Effector memory CD8-positive, alpha-beta T cell (primary cell): ENCODE measurements around the gene OR10H4.
"Not testable (repeated sequence)": the region's sequence is repeated elsewhere in the genome, so short reads cannot be mapped to it uniquely, and the experiment has no call there.

ENCODE experiments used
- ATAC-seq: fragments of 150-1000 bp; cut with Tn5 transposase; replicated peaks from 2 replicates; pipeline ENCODE4 v1.10.0; 2021; ENCODE audit warnings: mild to moderate bottlenecking, moderate library complexity
- DNase-seq, 3 experiments: peaks; one replicate each; pipeline ENCODE4 v3.0.0; 2021
- H3K27ac Mint-ChIP-seq, 2 donors: one replicate each; pipeline ENCODE4 v1.8.0; 2022; ENCODE audit warnings: mild to moderate bottlenecking in 2 of 2, mixed read lengths in 2 of 2, moderate library complexity in 2 of 2
- H3K27me3 Mint-ChIP-seq, 2 donors: one replicate each; pipeline ENCODE4 v1.8.0; 2022; ENCODE audit warnings: mixed read lengths in 2 of 2
- H3K36me3 Mint-ChIP-seq: one replicate; pipeline ENCODE4 v1.8.0; 2022; ENCODE audit warnings: mild to moderate bottlenecking, moderate library complexity, mixed read lengths; ENCODE audit not compliant: insufficient read depth
- H3K4me1 Mint-ChIP-seq, 2 donors: one replicate each; pipeline ENCODE4 v1.8.0; 2022; ENCODE audit warnings: low read depth in 2 of 2, mixed read lengths in 2 of 2
- H3K4me3 Mint-ChIP-seq, 2 donors: one replicate each; pipeline ENCODE4 v1.8.0; 2022; ENCODE audit warnings: mild to moderate bottlenecking in 2 of 2, mixed read lengths in 2 of 2, moderate library complexity in 2 of 2
- H3K9me3 Mint-ChIP-seq, 2 donors: one replicate each; pipeline ENCODE4 v1.8.0; 2022; ENCODE audit warnings: mixed read lengths in 2 of 2

Gene OR10H4

GRCh38 chr19:15971224-15971780 is 22.5 kb downstream of the OR10H4 start:
- DNase-seq, result no peak
- Mint-ChIP-seq H3K27ac (no peak overlapping the region), H3K9me3 (no peaks in the 10 kb centered on the region), H3K4me3 (no peak overlapping the region), H3K27me3 (peaks cover 50 to 65% of the 10 kb centered on the region in 2 donors), H3K36me3 (no peaks in the 10 kb centered on the region), H3K4me1 (no peaks in the 10 kb centered on the region)
- ATAC-seq, result no peak

DNA sequence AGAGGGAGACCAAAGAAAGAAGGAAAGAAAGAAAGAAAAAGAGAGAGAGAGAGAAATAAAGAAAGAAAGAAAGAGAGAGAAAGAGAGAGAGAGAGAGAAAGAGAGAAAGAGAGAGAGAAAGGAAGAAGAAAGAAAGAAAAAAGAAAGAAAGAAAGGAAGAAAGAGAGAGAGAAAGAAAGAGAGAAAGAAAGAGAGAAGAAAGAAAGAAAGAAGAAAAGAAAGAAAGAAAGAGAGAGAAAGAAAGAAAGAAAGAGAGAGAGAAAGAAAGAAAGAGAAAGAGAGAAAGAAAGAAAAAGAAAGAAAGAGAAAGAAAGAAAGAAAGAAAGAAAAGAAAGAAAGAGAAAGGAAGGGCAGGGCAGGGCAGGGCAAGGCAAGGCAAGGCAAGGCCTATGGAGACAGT is 23.2 kb downstream of the OR10H4 start:
- ATAC-seq, H3K4me1 Mint-ChIP-seq, DNase-seq, H3K27ac Mint-ChIP-seq, H3K9me3 Mint-ChIP-seq, H3K4me3 Mint-ChIP-seq, H3K36me3 Mint-ChIP-seq: not testable (repeated sequence)
- peaks cover 44 to 66% of the 10 kb centered on the region in 2 donors for H3K27me3 Mint-ChIP-seq

- no peaks in the 10 kb centered on the region for H3K4me1 Mint-ChIP-seq
- no peak overlapping the region for H3K4me3 Mint-ChIP-seq
- no peak overlapping the region for H3K27ac Mint-ChIP-seq
- DNase-seq, result no peak
- ATAC-seq, result no peak
- no peaks in the 10 kb centered on the region for H3K36me3 Mint-ChIP-seq
- H3K9me3 Mint-ChIP-seq, result no peaks in the 10 kb centered on the region
- H3K27me3 Mint-ChIP-seq, result peaks cover 54 to 78% of the 10 kb centered on the region in 2 donors
These were observed 26.0 kb downstream of the OR10H4 start for GRCh38 chr19:15974856-15975255.

GRCh38 chr19:15976836-15977689 is 28.3 kb downstream of the OR10H4 start:
- no peak overlapping the region for H3K4me3 Mint-ChIP-seq
- H3K36me3 Mint-ChIP-seq, result no peaks in the 10 kb centered on the region
- no peaks in the 10 kb centered on the region for H3K4me1 Mint-ChIP-seq
- H3K27ac Mint-ChIP-seq, result no peak overlapping the region
- DNase-seq (no peak), ATAC-seq (no peak)
- no peaks in the 10 kb centered on the region for H3K9me3 Mint-ChIP-seq
- peaks cover 46 to 67% of the 10 kb centered on the region in 2 donors for H3K27me3 Mint-ChIP-seq

DNA sequence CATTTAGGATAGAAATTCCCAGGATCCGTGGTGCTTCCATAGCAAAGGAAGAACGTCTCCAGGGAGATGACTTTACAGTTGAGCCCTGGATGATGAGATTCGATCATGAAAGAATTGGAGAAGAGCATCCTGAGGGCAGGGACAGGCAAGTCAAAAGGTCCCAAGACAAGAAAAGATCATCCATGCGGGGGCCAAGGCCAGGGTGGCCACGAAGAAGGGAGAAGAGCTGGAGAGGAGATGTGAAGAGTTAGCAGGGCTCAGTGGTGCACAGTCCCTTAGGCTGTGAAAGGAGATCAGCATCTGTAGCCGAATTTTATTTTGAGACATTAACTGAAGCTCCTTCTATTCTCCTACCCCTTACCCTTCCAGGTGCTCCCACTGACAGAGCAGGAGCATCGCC is 28.9 kb downstream of the OR10H4 start:
- no peak for DNase-seq
- ATAC-seq, result no peak
- H3K27me3 Mint-ChIP-seq, result peaks cover 41 to 61% of the 10 kb centered on the region in 2 donors
- H3K4me3 Mint-ChIP-seq, result no peak overlapping the region
- H3K4me1 Mint-ChIP-seq, result no peaks in the 10 kb centered on the region
- H3K9me3 Mint-ChIP-seq, result no peaks in the 10 kb centered on the region
- no peaks in the 10 kb centered on the region for H3K36me3 Mint-ChIP-seq
- no peak overlapping the region for H3K27ac Mint-ChIP-seq

- no peak for ATAC-seq
These were observed 30.5 kb downstream of the OR10H4 start for GRCh38 chr19:15979293-15979692.

DNA sequence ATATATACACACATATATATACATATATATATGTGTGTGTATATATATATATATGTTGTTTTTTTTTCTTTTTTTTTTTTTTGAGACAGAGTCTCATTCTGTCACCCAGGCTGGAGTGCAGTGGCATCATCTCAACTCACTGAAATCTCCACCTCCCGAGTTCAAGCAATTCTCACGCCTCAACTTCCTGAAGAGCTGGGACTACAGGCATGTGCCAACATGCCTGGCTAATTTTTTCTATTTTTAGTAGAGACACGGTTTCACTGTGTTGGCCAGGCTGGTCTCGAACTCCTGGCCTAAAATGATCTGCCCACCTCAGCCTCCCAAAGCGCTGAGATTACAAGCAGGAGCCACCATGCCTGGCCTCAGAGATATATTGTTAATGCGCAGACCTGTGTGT is 37.0 kb downstream of the OR10H4 start:
- H3K4me1 Mint-ChIP-seq, H3K4me3 Mint-ChIP-seq, H3K9me3 Mint-ChIP-seq, ATAC-seq, H3K36me3 Mint-ChIP-seq, H3K27ac Mint-ChIP-seq, DNase-seq: not testable (repeated sequence)
- H3K27me3 Mint-ChIP-seq, result peaks cover 32 to 45% of the 10 kb centered on the region in 2 donors

More at GRCh38 chr19:15979293-15979692, 30.5 kb downstream of the OR10H4 start:
- H3K4me3 Mint-ChIP-seq, result no peak overlapping the region
- no peaks in the 10 kb centered on the region for H3K9me3 Mint-ChIP-seq
- no peak for DNase-seq
- H3K27ac Mint-ChIP-seq, result no peak overlapping the region
- H3K4me1 Mint-ChIP-seq, result no peaks in the 10 kb centered on the region
- H3K36me3 Mint-ChIP-seq, result no peaks in the 10 kb centered on the region
- H3K27me3 Mint-ChIP-seq, result peaks cover 53 to 65% of the 10 kb centered on the region in 2 donors

DNA sequence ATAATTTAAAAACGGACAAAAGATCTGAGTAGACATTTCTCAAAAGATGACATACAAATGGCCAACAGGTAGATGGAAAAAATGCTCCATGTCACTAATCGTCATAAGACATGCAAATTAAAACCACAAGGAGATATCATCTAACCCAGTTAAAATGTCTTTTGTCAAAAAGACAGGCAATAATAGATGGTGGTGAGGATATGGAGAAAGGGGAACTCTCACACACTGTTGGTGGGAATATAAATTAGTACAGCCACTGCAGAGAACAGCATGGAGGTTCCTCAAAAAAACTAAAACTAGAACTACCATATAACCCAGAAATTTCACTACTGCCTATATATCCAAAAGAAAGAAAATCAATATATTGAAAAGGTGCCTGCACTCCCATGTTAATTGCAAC is 37.9 kb downstream of the OR10H4 start:
- Mint-ChIP-seq H3K36me3 (no peaks in the 10 kb centered on the region), H3K27me3 (peaks cover 41 to 48% of the 10 kb centered on the region in 2 donors), H3K4me1 (peaks cover 0 to 1% of the 10 kb centered on the region in 2 donors), H3K27ac (no peak overlapping the region), H3K9me3 (no peaks in the 10 kb centered on the region), H3K4me3 (no peak overlapping the region)
- DNase-seq, result no peak
- no peak for ATAC-seq

DNA sequence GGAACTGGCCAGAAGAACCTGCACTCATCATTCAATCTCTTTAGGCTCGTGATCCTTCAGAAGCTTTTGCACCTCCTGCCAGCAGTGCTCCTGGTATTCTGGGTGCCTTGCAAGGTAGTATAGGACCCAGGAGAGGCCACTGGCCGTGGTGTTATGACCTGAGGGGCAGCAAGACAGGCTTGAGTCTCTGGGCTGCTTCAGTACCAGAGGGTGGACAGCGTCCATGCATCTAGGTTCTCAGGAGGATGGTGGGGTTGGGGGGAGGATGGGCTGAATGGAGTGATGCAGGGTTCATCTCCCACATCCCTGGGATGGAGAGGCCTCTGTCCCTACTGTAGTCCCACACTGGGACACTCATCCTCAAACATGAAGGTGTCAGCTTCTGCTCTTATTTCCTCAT is 41.1 kb downstream of the OR10H4 start:
- DNase-seq (no peak), ATAC-seq (no peak)
- Mint-ChIP-seq H3K27ac (no peak overlapping the region), H3K27me3 (peaks cover 42 to 46% of the 10 kb centered on the region in 2 donors), H3K9me3 (no peaks in the 10 kb centered on the region), H3K36me3 (no peaks in the 10 kb centered on the region), H3K4me1 (peaks cover 0 to 1% of the 10 kb centered on the region in 2 donors), H3K4me3 (no peak overlapping the region)

DNA sequence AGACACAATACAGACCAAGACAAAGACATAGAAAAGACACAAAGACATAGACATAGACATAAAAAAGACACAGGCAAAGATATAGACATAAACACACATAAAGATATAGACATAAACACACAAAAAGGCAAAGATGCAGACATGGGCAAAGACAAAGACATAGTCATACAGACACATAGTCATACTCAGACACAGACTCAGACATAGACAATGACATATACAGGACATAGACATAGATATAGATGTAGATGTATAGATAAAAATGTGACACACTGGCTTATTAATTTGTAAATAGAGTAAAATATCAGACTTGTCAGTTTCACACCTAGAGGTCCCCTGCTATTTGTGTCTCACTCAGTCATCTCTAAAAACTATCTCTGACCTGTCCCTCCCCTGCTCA is 42.8 kb downstream of the OR10H4 start:
- no peak overlapping the region for H3K27ac Mint-ChIP-seq
- DNase-seq (no peak), ATAC-seq (no peak)
- no peaks in the 10 kb centered on the region for H3K9me3 Mint-ChIP-seq
- no peaks in the 10 kb centered on the region for H3K36me3 Mint-ChIP-seq
- peaks cover 42 to 46% of the 10 kb centered on the region in 2 donors for H3K27me3 Mint-ChIP-seq
- H3K4me3 Mint-ChIP-seq, result no peak overlapping the region
- H3K4me1 Mint-ChIP-seq, result no peaks in the 10 kb centered on the region

- no peak overlapping the region for H3K4me3 Mint-ChIP-seq
- no peak for ATAC-seq
- DNase-seq, result no peak
- H3K27me3 Mint-ChIP-seq, result peaks cover 40 to 46% of the 10 kb centered on the region in 2 donors
- no peaks in the 10 kb centered on the region for H3K36me3 Mint-ChIP-seq
- H3K27ac Mint-ChIP-seq, result no peak overlapping the region
- no peaks in the 10 kb centered on the region for H3K9me3 Mint-ChIP-seq
- H3K4me1 Mint-ChIP-seq, result no peaks in the 10 kb centered on the region
These were observed 43.2 kb downstream of the OR10H4 start for GRCh38 chr19:15992014-15992413.

DNA sequence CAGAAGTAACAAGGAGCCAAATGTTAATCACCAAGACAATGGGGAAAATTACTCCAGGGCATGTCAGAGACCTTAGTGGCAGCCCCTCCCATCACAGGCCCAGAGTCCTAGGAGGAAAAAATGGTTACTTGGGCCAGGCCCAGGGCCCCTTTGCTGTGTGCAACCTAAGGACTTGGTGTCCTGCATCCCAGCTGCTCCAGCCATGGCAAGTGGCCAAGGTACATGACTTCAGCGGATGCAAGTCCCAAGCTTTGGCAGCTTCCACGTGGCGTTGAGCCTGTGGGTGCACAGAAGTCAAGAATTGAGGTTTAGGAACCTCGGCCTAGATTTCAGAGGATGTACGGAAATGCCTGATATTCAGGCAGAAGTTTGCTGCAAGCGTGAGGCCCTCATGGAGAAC is 46.7 kb downstream of the OR10H4 start:
- ATAC-seq (no peak), DNase-seq (no peak)
- Mint-ChIP-seq H3K4me1 (no peaks in the 10 kb centered on the region), H3K9me3 (no peaks in the 10 kb centered on the region), H3K36me3 (peaks cover 6% of the 10 kb centered on the region), H3K4me3 (no peak overlapping the region), H3K27ac (no peak overlapping the region), H3K27me3 (peaks cover 19 to 25% of the 10 kb centered on the region in 2 donors)

- H3K36me3 Mint-ChIP-seq, result peaks cover 6% of the 10 kb centered on the region
- H3K27me3 Mint-ChIP-seq, result no peaks in the 10 kb centered on the region
- no peak for ATAC-seq
- no peak for DNase-seq
- no peak overlapping the region for H3K27ac Mint-ChIP-seq
- H3K4me3 Mint-ChIP-seq, result no peak overlapping the region
- no peaks in the 10 kb centered on the region for H3K9me3 Mint-ChIP-seq
- H3K4me1 Mint-ChIP-seq, result peaks cover 13 to 21% of the 10 kb centered on the region in 2 donors
These were observed 49.4 kb downstream of the OR10H4 start for GRCh38 chr19:15998166-15998565.
